H9 (cell line): ENCODE measurements around the gene C16orf86. TPM values are rescaled to one million over a fixed set of nuclear protein-coding genes. Genes with fewer than 3 reads are reported as not detected.

Experiments
- DNase-seq: peaks from one replicate; pipeline ENCODE4 v3.0.0-alpha.2; 2017
- H2AFZ ChIP-seq: one replicate; pipeline ENCODE4 v1.6.1; 2013; ENCODE audit warnings: mild to moderate bottlenecking, low read length, control low read depth, moderate library complexity
- H2AK5ac ChIP-seq: 2 replicates; pipeline ENCODE4 v1.6.1; 2013; ENCODE audit warnings: low read length, control low read depth, mixed read lengths; ENCODE audit not compliant: insufficient read length
- H2BK120ac ChIP-seq: one replicate; pipeline ENCODE4 v1.6.1; 2013; ENCODE audit warnings: low read depth, mild to moderate bottlenecking, low read length, control low read depth, inconsistent platforms; ENCODE audit not compliant: poor library complexity, severe bottlenecking
- H2BK12ac ChIP-seq: 2 replicates; pipeline ENCODE4 v1.6.1; 2013; ENCODE audit warnings: low read length, control low read depth, mixed read lengths, low read depth; ENCODE audit not compliant: insufficient read length
- H2BK15ac ChIP-seq: 2 replicates; pipeline ENCODE4 v1.6.1; 2013; ENCODE audit warnings: low read depth, low read length, control low read depth
- H2BK20ac ChIP-seq: one replicate; pipeline ENCODE4 v1.6.1; 2013; ENCODE audit warnings: low read depth, mild to moderate bottlenecking, low read length, control low read depth, inconsistent platforms; ENCODE audit not compliant: poor library complexity, severe bottlenecking
- H2BK5ac ChIP-seq: 2 replicates; pipeline ENCODE4 v1.6.1; 2013; ENCODE audit warnings: low read length, control low read depth, mixed read lengths; ENCODE audit not compliant: insufficient read length
- H3K14ac ChIP-seq: 2 replicates; pipeline ENCODE4 v1.6.1; 2013; ENCODE audit warnings: low read length, control low read depth; ENCODE audit not compliant: insufficient read depth
- H3K18ac ChIP-seq: 2 replicates; pipeline ENCODE4 v1.6.1; 2013; ENCODE audit warnings: low read depth, mild to moderate bottlenecking, mixed read lengths, low read length, control low read depth; ENCODE audit not compliant: insufficient read length
- H3K23ac ChIP-seq: 2 replicates; pipeline ENCODE4 v1.6.1; 2013; ENCODE audit warnings: low read length, control low read depth, mixed read lengths, low read depth; ENCODE audit not compliant: insufficient read length
- H3K23me2 ChIP-seq: 2 replicates; pipeline ENCODE4 v1.6.1; 2013; ENCODE audit warnings: low read depth, mild to moderate bottlenecking, mixed read lengths, low read length, control low read depth; ENCODE audit not compliant: insufficient read length, poor library complexity, severe bottlenecking
- H3K27ac ChIP-seq: 2 replicates; pipeline ENCODE4 v1.5.1; 2013; ENCODE audit warnings: low read length, control low read depth, mixed read lengths, low read depth; ENCODE audit not compliant: insufficient read length
- H3K27me3 ChIP-seq: 2 replicates; pipeline ENCODE4 v1.6.1; 2013; ENCODE audit warnings: low read length, control low read depth, inconsistent platforms; ENCODE audit not compliant: insufficient read depth
- H3K4ac ChIP-seq: 2 replicates; pipeline ENCODE4 v1.6.1; 2013; ENCODE audit warnings: low read depth, mild to moderate bottlenecking, control low read depth, inconsistent platforms, low read length, moderate library complexity
- H3K4me1 ChIP-seq: 2 replicates; pipeline ENCODE4 v1.6.1; 2013; ENCODE audit warnings: low read length, control low read depth, inconsistent platforms; ENCODE audit not compliant: insufficient read depth
- H3K4me2 ChIP-seq: 2 replicates; pipeline ENCODE4 v1.6.1; 2013; ENCODE audit warnings: low read length, control low read depth, mixed read lengths; ENCODE audit not compliant: insufficient read length, insufficient read depth
- H3K56ac ChIP-seq: 2 replicates; pipeline ENCODE4 v1.6.1; 2013; ENCODE audit warnings: low read depth, mild to moderate bottlenecking, mixed read lengths, low read length, control low read depth; ENCODE audit not compliant: insufficient read length
- H3K79me1 ChIP-seq: 2 replicates; pipeline ENCODE4 v1.6.1; 2013; ENCODE audit warnings: low read depth, mild to moderate bottlenecking, moderate library complexity, low read length, control low read depth, inconsistent platforms; ENCODE audit not compliant: insufficient read depth, poor library complexity, severe bottlenecking
- H3K79me2 ChIP-seq: 2 replicates; pipeline ENCODE4 v1.6.1; 2013; ENCODE audit warnings: low read length, control low read depth, inconsistent platforms; ENCODE audit not compliant: insufficient read depth
- H3K9ac ChIP-seq: 2 replicates; pipeline ENCODE4 v1.6.1; 2013; ENCODE audit warnings: low read length, control low read depth, mixed read lengths; ENCODE audit not compliant: insufficient read length; ENCODE audit errors: extremely low read depth
- H3K9me3 ChIP-seq: one replicate; pipeline ENCODE4 v1.6.1; 2013; ENCODE audit warnings: low read depth, low read length, inconsistent platforms; ENCODE audit not compliant: control insufficient read depth
- H3T11ph ChIP-seq: one replicate; pipeline ENCODE4 v1.6.1; 2013; ENCODE audit warnings: mild to moderate bottlenecking, low read length, control low read depth, inconsistent platforms
- H4K20me1 ChIP-seq: one replicate; pipeline ENCODE4 v1.6.1; 2013; ENCODE audit not compliant: control insufficient read depth, insufficient read length, insufficient read depth
- H4K5ac ChIP-seq: 2 replicates; pipeline ENCODE4 v1.6.1; 2013; ENCODE audit warnings: low read depth, mild to moderate bottlenecking, mixed read lengths, low read length, control low read depth; ENCODE audit not compliant: insufficient read length
- H4K8ac ChIP-seq: replicated peaks from 2 replicates; pipeline ENCODE4 v1.6.1; 2013; ENCODE audit warnings: low read length, control low read depth, mixed read lengths, low read depth; ENCODE audit not compliant: insufficient read length
- H4K91ac ChIP-seq: 2 replicates; pipeline ENCODE4 v1.6.1; 2013; ENCODE audit warnings: low read depth, mild to moderate bottlenecking, moderate library complexity, mixed read lengths, low read length, control low read depth; ENCODE audit not compliant: insufficient read length
- H3K27ac Mint-ChIP-seq, 3 experiments: 2 replicates in 2 of 3; 3 replicates in 1 of 3; pipeline ENCODE4 v1.8.0; 2020 to 2021; ENCODE audit warnings: mixed read lengths in 3 of 3, mild to moderate bottlenecking in 1 of 3, moderate library complexity in 1 of 3
- H3K27me3 Mint-ChIP-seq: 2 replicates; pipeline ENCODE4 v1.8.0; 2021; ENCODE audit warnings: low read depth, mild to moderate bottlenecking, moderate library complexity, mixed read lengths
- H3K36me3 Mint-ChIP-seq, 3 experiments: 2 replicates in 2 of 3; 3 replicates in 1 of 3; pipeline ENCODE4 v1.8.0; 2020 to 2021; ENCODE audit warnings: low read depth in 3 of 3, mixed read lengths in 3 of 3; ENCODE audit not compliant: insufficient read depth in 1 of 3
- H3K4me1 Mint-ChIP-seq, 2 experiments: 2 replicates each; pipeline ENCODE4 v1.8.0; 2020; ENCODE audit warnings: mixed read lengths in 2 of 2
- H3K4me3 Mint-ChIP-seq, 2 experiments: 2 replicates in 1 of 2; 3 replicates in 1 of 2; pipeline ENCODE4 v1.8.0; 2020 to 2021; ENCODE audit warnings: mild to moderate bottlenecking in 2 of 2, mixed read lengths in 2 of 2, moderate library complexity in 1 of 2
- H3K9me3 Mint-ChIP-seq, 2 experiments: 2 replicates in 1 of 2; 3 replicates in 1 of 2; pipeline ENCODE4 v1.8.0; 2020; ENCODE audit warnings: mild to moderate bottlenecking in 2 of 2, mixed read lengths in 2 of 2, moderate library complexity in 1 of 2
- CTCF ChIP-seq: fragments of 200-600 bp; sonication (generic); conservative IDR thresholded peaks from 3 replicates; pipeline ENCODE4 v1.8.0; 2021; ENCODE audit warnings: antibody characterized with exemption, mild to moderate bottlenecking
- WGBS: extraction: QIAGEN DNeasy Blood & Tissue Kit; methylation state at CpG from one replicate; pipeline ENCODE4 v1.1.7; 2013; ENCODE audit warnings: missing lambda C conversion rate, low lambda C conversion rate, mixed read lengths; ENCODE audit not compliant: insufficient read length; ENCODE audit errors: extremely low coverage; 5-methylcytosine and 5-hydroxymethylcytosine counted together
- total RNA-seq: library from RNA; stranded (reverse); gene quantifications from 2 replicates; pipeline ENCODE4 v1.2.1, GENCODE V29; 2021

Gene C16orf86
- total RNA-seq, 1 experiment from 2014 or later: 1.5 TPM

- H3K79me1 ChIP-seq: no peaks in the 10 kb centered on the region
- no peak overlapping the region for H3K14ac ChIP-seq
- peak; percentile 93 for DNase-seq
- no peak overlapping the region for H2BK20ac ChIP-seq
- peaks cover 4% of the 10 kb centered on the region for H3K27me3 Mint-ChIP-seq
- no peaks in the 10 kb centered on the region for H3K79me2 ChIP-seq
- no peak overlapping the region for H3K18ac ChIP-seq
- H4K20me1 ChIP-seq: no peaks in the 10 kb centered on the region
- H2BK15ac ChIP-seq: no peak overlapping the region
- H4K8ac ChIP-seq: no peak overlapping the region
- no peak overlapping the region for H3K27ac Mint-ChIP-seq
- peak; percentile 78 for TF ChIP-seq CTCF
- H3K4me1 ChIP-seq: no peaks in the 10 kb centered on the region
- H3T11ph ChIP-seq: no peak overlapping the region
- H2AK5ac ChIP-seq: no peak overlapping the region
- no peaks in the 10 kb centered on the region for H3K9me3 Mint-ChIP-seq
- no peak overlapping the region for H3K56ac ChIP-seq
- peaks cover 3% of the 10 kb centered on the region for H3K23me2 ChIP-seq
- H3K4me3 Mint-ChIP-seq: no peak overlapping the region; a peak in 1 of 5 replicates
- no peak overlapping the region for H4K91ac ChIP-seq
- no peak overlapping the region for H2BK5ac ChIP-seq
- no peak overlapping the region for H3K9ac ChIP-seq
- no peak overlapping the region for H2BK12ac ChIP-seq
- no peak overlapping the region for H3K23ac ChIP-seq
- no peak overlapping the region for H2BK120ac ChIP-seq
- peaks cover 8 to 18% of the 10 kb centered on the region in 2 experiments; a peak in 3 of 4 replicates for H3K4me1 Mint-ChIP-seq
- H2AFZ ChIP-seq: no peak overlapping the region
- H3K27ac ChIP-seq: no peak overlapping the region
- H3K4ac ChIP-seq: no peak overlapping the region
- H3K27me3 ChIP-seq: no peaks in the 10 kb centered on the region
- no CpG with 5 or more reads among the region's 18 CpGs for WGBS
- no peak overlapping the region for H4K5ac ChIP-seq
- no peak overlapping the region for H3K4me2 ChIP-seq
- H3K36me3 Mint-ChIP-seq: peaks cover 2 to 8% (median 3%) of the 10 kb centered on the region in 3 experiments; a peak in 5 of 7 replicates
- no peaks in the 10 kb centered on the region for H3K9me3 ChIP-seq
Measured at GRCh38 chr16:67667817-67668494, 1.3 kb downstream of the C16orf86 start.
